ENCODE results near the gene RAVER1.
"Not testable (repeated sequence)": the region's sequence is repeated elsewhere in the genome, so short reads cannot be mapped to it uniquely, and the experiment has no call there.

Gene RAVER1

DNA sequence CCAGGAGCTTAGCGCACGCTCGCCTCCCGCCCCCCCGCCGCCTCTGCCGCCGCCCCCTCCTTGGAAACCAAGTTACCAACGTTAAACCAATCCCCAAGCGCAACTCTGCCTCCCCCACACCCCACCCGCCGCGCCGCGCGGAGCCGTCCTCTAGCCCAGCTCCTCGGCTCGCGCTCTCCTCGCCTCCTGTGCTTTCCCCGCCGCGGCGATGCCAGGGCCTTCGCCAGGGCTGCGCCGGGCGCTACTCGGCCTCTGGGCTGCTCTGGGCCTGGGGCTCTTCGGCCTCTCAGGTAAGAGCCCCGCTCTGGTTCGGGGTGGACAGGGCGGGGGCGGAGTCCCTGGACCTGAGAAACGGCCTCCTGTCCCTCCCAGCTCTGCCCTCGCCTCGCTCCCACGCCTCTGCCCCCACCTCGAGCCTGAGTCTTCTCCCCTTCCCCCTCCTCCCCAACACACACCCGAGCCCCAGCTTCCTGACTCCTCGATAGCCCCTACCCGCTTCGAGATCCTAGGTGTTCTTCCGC is 43.4 kb downstream of the RAVER1 start, which contains the start of gene ICAM5:
ICAM5 (plus strand) TSS at position 117 of the 521 bp plus-strand sequence; CDS start at position 209, 92 bp downstream.
- no peak for DNase-seq

- DNase-seq, result no peak
These were observed 44.0 kb downstream of the RAVER1 start for GRCh38 chr19:10289167-10289835.

- DNase-seq, result no peak
These were observed 44.6 kb downstream of the RAVER1 start for GRCh38 chr19:10288662-10289166.

- DNase-seq, result no peak
These were observed 46.3 kb downstream of the RAVER1 start, which contains the start of gene ICAM4 for GRCh38 chr19:10286803-10287737. Gene ICAM4 (plus strand): TSS chr19:10286955. CDS start chr19:10287013, 58 bp downstream.

DNA sequence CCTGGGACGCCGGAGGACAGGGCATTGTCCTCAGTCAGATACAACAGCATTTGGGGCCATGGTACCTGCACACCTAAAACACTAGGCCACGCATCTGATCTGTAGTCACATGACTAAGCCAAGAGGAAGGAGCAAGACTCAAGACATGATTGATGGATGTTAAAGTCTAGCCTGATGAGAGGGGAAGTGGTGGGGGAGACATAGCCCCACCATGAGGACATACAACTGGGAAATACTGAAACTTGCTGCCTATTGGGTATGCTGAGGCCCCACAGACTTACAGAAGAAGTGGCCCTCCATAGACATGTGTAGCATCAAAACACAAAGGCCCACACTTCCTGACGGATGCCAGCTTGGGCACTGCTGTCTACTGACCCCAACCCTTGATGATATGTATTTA is 47.9 kb downstream of the RAVER1 start:
- DNase-seq, result no peak

DNA sequence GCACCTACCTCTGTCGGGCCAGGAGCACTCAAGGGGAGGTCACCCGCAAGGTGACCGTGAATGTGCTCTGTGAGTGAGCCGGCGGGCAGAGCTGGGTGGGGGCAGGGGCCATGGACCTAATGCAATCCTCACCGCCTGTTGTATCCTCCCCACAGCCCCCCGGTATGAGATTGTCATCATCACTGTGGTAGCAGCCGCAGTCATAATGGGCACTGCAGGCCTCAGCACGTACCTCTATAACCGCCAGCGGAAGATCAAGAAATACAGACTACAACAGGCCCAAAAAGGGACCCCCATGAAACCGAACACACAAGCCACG is 48.4 kb downstream of the RAVER1 start:
- DNase-seq, result no peak

DNA sequence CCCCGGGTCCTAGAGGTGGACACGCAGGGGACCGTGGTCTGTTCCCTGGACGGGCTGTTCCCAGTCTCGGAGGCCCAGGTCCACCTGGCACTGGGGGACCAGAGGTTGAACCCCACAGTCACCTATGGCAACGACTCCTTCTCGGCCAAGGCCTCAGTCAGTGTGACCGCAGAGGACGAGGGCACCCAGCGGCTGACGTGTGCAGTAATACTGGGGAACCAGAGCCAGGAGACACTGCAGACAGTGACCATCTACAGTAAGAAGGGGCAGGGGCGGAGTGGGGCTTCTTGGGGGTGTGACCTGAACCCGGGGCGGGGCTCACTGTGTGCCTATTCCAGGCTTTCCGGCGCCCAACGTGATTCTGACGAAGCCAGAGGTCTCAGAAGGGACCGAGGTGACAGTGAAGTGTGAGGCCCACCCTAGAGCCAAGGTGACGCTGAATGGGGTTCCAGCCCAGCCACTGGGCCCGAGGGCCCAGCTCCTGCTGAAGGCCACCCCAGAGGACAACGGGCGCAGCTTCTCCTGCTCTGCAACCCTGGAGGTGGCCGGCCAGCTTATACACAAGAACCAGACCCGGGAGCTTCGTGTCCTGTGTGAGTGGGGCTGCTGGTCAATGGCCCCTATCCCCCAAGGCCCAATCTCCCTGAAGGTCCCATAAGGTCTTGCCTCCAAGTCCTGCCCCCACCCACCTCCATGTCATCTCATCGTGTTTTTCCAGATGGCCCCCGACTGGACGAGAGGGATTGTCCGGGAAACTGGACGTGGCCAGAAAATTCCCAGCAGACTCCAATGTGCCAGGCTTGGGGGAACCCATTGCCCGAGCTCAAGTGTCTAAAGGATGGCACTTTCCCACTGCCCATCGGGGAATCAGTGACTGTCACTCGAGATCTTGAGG is 49.0 kb downstream of the RAVER1 start:
- no peak for DNase-seq

DNA sequence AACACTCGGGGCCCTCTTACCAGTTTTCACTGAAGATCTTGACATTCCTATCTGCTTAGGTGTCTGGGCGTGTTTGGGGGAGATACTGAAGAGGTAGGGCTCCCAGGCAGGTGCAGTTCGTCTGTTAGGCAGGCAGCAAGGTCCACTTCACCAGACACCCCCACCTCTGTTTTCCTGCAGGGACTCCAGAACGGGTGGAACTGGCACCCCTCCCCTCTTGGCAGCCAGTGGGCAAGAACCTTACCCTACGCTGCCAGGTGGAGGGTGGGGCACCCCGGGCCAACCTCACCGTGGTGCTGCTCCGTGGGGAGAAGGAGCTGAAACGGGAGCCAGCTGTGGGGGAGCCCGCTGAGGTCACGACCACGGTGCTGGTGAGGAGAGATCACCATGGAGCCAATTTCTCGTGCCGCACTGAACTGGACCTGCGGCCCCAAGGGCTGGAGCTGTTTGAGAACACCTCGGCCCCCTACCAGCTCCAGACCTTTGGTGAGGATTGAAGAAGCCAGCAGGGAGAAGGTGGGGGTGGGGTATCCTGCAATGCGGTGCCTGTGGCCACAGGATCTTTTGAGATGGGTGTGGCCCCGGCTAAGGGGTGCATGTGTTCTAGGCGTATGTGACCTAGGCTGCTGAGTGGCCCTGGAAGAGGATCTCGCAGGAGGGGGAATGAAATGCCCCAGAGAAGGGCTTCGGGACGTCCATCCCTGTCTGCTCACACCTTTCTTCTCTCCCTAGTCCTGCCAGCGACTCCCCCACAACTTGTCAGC is 49.8 kb downstream of the RAVER1 start:
- DNase-seq, result no peak

- not testable (repeated sequence) for DNase-seq
These were observed 51.3 kb downstream of the RAVER1 start for GRCh38 chr19:10282043-10282442.

DNA sequence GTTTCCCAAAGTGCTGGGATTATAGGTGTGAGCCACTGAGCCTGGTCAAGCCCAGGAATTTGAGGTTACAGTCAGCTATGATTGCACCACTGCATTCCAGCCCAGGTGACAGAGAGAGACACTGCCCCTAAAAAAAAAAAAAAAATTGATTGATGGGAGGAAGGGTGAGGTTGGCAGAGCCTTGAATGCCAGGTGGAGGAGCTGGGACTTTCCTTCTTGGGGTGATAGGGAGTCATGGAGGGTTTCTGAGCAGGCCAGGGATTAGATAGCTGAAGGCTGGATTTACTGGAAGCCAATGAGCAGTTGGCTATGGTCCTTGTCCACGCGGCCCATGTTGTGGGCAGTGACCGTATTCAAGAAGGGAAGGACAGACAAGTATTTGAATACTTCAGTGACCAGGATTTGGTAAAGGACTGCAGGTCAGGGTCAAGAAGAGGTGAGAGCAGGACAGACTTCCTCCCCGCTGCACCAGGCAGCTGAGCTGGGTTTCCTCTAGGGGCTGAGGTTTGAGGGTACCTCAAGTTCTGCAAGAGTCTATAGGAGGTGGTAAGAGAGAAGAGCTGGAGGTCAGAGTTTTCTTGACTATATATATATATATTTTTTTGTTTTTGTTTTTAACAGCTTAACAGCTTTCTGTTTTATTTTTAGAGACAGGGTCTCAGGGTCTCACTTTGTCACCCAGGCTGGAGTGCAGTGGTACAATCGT is 53.4 kb downstream of the RAVER1 start:
- no peak for DNase-seq

DNA sequence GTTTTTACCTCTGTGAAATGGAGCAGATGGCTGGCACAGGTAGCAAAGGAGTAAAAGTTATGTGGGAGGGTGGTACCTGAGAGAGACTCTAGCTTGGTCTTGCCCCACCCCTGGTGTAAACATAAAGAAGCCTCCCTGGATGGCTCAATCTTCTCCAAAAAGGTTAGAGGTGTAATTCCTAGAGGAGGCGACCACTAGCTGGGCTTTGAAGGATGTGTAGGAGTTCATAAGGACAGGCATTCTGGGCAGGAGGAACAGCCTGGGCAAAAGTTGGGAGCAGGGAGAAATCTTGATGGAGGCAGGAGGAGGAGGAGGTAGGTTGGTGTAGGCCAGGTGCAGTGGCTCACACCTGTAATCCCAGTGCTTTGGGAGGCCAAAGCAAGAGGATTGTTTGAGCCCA is 54.4 kb downstream of the RAVER1 start:
- no peak for DNase-seq

GRCh38 chr19:10277795-10278589 is 55.3 kb downstream of the RAVER1 start:
- no peak for DNase-seq

GRCh38 chr19:10274589-10274988 is 58.7 kb downstream of the RAVER1 start:
- DNase-seq, result no peak

GRCh38 chr19:10271543-10272086 is 61.7 kb downstream of the RAVER1 start:
- DNase-seq, result peak; percentile 16

DNA sequence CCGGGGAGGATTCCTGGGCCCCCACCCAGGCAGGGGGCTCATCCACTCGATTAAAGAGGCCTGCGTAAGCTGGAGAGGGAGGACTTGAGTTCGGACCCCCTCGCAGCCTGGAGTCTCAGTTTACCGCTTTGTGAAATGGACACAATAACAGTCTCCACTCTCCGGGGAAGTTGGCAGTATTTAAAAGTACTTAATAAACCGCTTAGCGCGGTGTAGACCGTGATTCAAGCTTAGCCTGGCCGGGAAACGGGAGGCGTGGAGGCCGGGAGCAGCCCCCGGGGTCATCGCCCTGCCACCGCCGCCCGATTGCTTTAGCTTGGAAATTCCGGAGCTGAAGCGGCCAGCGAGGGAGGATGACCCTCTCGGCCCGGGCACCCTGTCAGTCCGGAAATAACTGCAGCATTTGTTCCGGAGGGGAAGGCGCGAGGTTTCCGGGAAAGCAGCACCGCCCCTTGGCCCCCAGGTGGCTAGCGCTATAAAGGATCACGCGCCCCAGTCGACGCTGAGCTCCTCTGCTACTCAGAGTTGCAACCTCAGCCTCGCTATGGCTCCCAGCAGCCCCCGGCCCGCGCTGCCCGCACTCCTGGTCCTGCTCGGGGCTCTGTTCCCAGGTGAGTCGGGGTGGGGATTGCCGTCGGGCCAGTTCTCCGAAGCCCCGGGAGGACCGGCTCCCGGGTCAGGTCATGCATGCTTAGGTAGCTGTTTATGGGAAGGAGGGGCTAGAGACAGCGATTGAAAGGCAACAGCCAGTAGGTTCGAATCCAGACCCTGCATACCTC is 62.5 kb downstream of the RAVER1 start, which contains the start of gene ICAM1:
ICAM1 (plus strand) TSS at position 505 of the 779 bp plus-strand sequence; CDS start at position 545, 40 bp downstream.
- peak; percentile 69 for DNase-seq

- DNase-seq, result no peak
These were observed 63.1 kb downstream of the RAVER1 start for GRCh38 chr19:10270180-10270615.

- DNase-seq, result peak; percentile 34
These were observed 63.8 kb downstream of the RAVER1 start for GRCh38 chr19:10269333-10270179.

GRCh38 chr19:10268071-10268470 is 65.3 kb downstream of the RAVER1 start:
- DNase-seq, result no peak

Measured in kidney glomerular epithelial cell (primary cell).